GM23338 (cell line): ENCODE results near the gene GIGYF1. TPM values are rescaled to one million over a fixed set of nuclear protein-coding genes. Genes with fewer than 3 reads are reported as not detected.

Source experiments
- ATAC-seq: fragments of 200-7000 bp; cut with Tn5 transposase; 3 replicates; pipeline ENCODE4 v1.9.1; 2020
- DNase-seq: peaks from one replicate; pipeline ENCODE4 v3.0.0-alpha.2; 2015; ENCODE audit warnings: low spot score
- H2AFZ ChIP-seq: fragments of 200-600 bp; sonication (generic); 2 replicates; pipeline ENCODE4 v1.8.0; 2016; ENCODE audit warnings: antibody characterized with exemption, mild to moderate bottlenecking, moderate library complexity
- H3F3A ChIP-seq: fragments of 200-600 bp; sonication (generic); replicated peaks from 2 replicates; pipeline ENCODE4 v1.8.0; 2017; ENCODE audit warnings: antibody characterized with exemption, mixed run types, low read depth
- H3K27ac ChIP-seq: fragments of 200-600 bp; sonication (generic); 2 replicates; pipeline ENCODE4 v1.6.1; 2016; ENCODE audit warnings: low read depth
- H3K27me3 ChIP-seq: fragments of 200-600 bp; sonication (generic); 2 replicates; pipeline ENCODE4 v1.8.0; 2016; ENCODE audit warnings: mild to moderate bottlenecking, mixed run types, moderate library complexity; ENCODE audit not compliant: insufficient read depth
- H3K36me3 ChIP-seq: fragments of 200-600 bp; sonication (generic); 2 replicates; pipeline ENCODE4 v1.8.0; 2016; ENCODE audit warnings: mild to moderate bottlenecking; ENCODE audit not compliant: insufficient read depth
- H3K4me1 ChIP-seq: fragments of 200-600 bp; sonication (generic); 2 replicates; pipeline ENCODE4 v1.8.0; 2016; ENCODE audit warnings: mild to moderate bottlenecking, moderate library complexity; ENCODE audit not compliant: insufficient read depth
- H3K4me2 ChIP-seq: fragments of 200-600 bp; sonication (generic); 2 replicates; pipeline ENCODE4 v1.7.1; 2017; ENCODE audit warnings: mixed run types
- H3K4me3 ChIP-seq: fragments of 200-600 bp; sonication (generic); 2 replicates; pipeline ENCODE4 v1.6.1; 2016; ENCODE audit warnings: mixed run types
- H3K79me2 ChIP-seq: fragments of 200-600 bp; sonication (generic); replicated peaks from 2 replicates; pipeline ENCODE4 v1.8.0; 2017; ENCODE audit warnings: mild to moderate bottlenecking; ENCODE audit not compliant: insufficient read depth
- H3K9me2 ChIP-seq: fragments of 200-600 bp; sonication (generic); 2 replicates; pipeline ENCODE4 v1.8.0; 2017; ENCODE audit not compliant: insufficient read depth
- H4K20me1 ChIP-seq: fragments of 200-600 bp; sonication (generic); replicated peaks from 2 replicates; pipeline ENCODE4 v1.8.0; 2017; ENCODE audit warnings: mild to moderate bottlenecking; ENCODE audit not compliant: insufficient read depth
- H3K27ac Mint-ChIP-seq: 2 replicates; pipeline ENCODE4 v1.8.0; 2020; ENCODE audit warnings: inconsistent platforms, mild to moderate bottlenecking, moderate library complexity, mixed read lengths
- H3K27me3 Mint-ChIP-seq: 3 replicates; pipeline ENCODE4 v1.8.0; 2022; ENCODE audit warnings: low read depth, mild to moderate bottlenecking, moderate library complexity, mixed read lengths, inconsistent platforms; ENCODE audit not compliant: insufficient read depth, poor library complexity
- H3K36me3 Mint-ChIP-seq: 3 replicates; pipeline ENCODE4 v1.8.0; 2021; ENCODE audit warnings: low read depth, mild to moderate bottlenecking, inconsistent platforms, moderate library complexity, mixed read lengths
- H3K4me1 Mint-ChIP-seq: 3 replicates; pipeline ENCODE4 v1.8.0; 2020; ENCODE audit warnings: mild to moderate bottlenecking, inconsistent platforms, mixed read lengths
- H3K4me3 Mint-ChIP-seq: 3 replicates; pipeline ENCODE4 v1.8.0; 2021; ENCODE audit warnings: moderate library complexity, mild to moderate bottlenecking, inconsistent platforms, mixed read lengths
- H3K9me3 Mint-ChIP-seq: 3 replicates; pipeline ENCODE4 v1.8.0; 2020; ENCODE audit warnings: moderate library complexity, mild to moderate bottlenecking, inconsistent platforms, mixed read lengths
- CREB1 ChIP-seq: fragments of 250-450 bp; sonication (Bioruptor Pico); IDR thresholded peaks from 2 replicates; pipeline ENCODE4 v1.5.0; 2020; ENCODE audit warnings: low read depth, mild to moderate bottlenecking, moderate library complexity
- POLR2AphosphoS5 ChIP-seq: IDR thresholded peaks from 2 replicates; pipeline ENCODE4 v1.6.1; 2016; ENCODE audit warnings: antibody characterized with exemption, low read depth
- STAT1 ChIP-seq: IDR thresholded peaks from one replicate; pipeline ENCODE4 v1.6.1; 2016; ENCODE audit warnings: antibody characterized with exemption; ENCODE audit not compliant: unreplicated experiment
- polyA plus RNA-seq: library from polyadenylated mRNA; unstranded; fragments of >200 nt; fragmentation: Nextera tagmentation; extraction: Ambion mirVana; gene quantifications from 2 replicates; pipeline ENCODE4 v1.2.1, GENCODE V29; 2016
- total RNA-seq: library from RNA; depleted of rRNA; stranded (reverse); fragments of >200 nt; shearing (Covaris generic); gene quantifications from 2 replicates; pipeline ENCODE4 v1.2.3, GENCODE V29; 2014
- TF ChIP-seq, protein P1 (sequence below): fragments of 250-450 bp; sonication (Bioruptor Pico); IDR thresholded peaks from 2 replicates; pipeline ENCODE4 v1.5.0; 2020; ENCODE audit warnings: mild to moderate bottlenecking, moderate library complexity
- TF ChIP-seq, protein P2 (sequence below): IDR thresholded peaks from 2 replicates; pipeline ENCODE4 v1.6.1; 2016; ENCODE audit warnings: antibody characterized with exemption

The GIGYF1 gene
- total and polyA plus RNA-seq, 2 experiments from 2014 or later, result 40.4 to 69.8 TPM

GRCh38 chr7:100679129-100679926, 14.7 kb downstream of the GIGYF1 start (continued):
- TF ChIP-seq, protein P1, sequence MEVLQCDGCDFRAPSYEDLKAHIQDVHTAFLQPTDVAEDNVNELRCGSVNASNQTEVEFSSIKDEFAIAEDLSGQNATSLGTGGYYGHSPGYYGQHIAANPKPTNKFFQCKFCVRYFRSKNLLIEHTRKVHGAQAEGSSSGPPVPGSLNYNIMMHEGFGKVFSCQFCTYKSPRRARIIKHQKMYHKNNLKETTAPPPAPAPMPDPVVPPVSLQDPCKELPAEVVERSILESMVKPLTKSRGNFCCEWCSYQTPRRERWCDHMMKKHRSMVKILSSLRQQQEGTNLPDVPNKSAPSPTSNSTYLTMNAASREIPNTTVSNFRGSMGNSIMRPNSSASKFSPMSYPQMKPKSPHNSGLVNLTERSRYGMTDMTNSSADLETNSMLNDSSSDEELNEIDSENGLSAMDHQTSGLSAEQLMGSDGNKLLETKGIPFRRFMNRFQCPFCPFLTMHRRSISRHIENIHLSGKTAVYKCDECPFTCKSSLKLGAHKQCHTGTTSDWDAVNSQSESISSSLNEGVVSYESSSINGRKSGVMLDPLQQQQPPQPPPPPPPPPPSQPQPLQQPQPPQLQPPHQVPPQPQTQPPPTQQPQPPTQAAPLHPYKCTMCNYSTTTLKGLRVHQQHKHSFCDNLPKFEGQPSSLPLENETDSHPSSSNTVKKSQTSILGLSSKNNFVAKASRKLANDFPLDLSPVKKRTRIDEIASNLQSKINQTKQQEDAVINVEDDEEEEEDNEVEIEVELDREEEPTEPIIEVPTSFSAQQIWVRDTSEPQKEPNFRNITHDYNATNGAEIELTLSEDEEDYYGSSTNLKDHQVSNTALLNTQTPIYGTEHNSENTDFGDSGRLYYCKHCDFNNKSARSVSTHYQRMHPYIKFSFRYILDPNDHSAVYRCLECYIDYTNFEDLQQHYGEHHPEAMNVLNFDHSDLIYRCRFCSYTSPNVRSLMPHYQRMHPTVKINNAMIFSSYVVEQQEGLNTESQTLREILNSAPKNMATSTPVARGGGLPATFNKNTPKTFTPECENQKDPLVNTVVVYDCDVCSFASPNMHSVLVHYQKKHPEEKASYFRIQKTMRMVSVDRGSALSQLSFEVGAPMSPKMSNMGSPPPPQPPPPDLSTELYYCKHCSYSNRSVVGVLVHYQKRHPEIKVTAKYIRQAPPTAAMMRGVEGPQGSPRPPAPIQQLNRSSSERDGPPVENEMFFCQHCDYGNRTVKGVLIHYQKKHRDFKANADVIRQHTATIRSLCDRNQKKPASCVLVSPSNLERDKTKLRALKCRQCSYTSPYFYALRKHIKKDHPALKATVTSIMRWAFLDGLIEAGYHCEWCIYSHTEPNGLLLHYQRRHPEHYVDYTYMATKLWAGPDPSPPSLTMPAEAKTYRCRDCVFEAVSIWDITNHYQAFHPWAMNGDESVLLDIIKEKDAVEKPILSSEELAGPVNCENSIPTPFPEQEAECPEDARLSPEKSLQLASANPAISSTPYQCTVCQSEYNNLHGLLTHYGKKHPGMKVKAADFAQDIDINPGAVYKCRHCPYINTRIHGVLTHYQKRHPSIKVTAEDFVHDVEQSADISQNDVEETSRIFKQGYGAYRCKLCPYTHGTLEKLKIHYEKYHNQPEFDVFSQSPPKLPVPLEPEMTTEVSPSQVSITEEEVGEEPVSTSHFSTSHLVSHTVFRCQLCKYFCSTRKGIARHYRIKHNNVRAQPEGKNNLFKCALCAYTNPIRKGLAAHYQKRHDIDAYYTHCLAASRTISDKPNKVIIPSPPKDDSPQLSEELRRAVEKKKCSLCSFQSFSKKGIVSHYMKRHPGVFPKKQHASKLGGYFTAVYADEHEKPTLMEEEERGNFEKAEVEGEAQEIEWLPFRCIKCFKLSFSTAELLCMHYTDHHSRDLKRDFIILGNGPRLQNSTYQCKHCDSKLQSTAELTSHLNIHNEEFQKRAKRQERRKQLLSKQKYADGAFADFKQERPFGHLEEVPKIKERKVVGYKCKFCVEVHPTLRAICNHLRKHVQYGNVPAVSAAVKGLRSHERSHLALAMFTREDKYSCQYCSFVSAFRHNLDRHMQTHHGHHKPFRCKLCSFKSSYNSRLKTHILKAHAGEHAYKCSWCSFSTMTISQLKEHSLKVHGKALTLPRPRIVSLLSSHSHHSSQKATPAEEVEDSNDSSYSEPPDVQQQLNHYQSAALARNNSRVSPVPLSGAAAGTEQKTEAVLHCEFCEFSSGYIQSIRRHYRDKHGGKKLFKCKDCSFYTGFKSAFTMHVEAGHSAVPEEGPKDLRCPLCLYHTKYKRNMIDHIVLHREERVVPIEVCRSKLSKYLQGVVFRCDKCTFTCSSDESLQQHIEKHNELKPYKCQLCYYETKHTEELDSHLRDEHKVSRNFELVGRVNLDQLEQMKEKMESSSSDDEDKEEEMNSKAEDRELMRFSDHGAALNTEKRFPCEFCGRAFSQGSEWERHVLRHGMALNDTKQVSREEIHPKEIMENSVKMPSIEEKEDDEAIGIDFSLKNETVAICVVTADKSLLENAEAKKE (CRISPR knock-in tag), result no peak

GRCh38 chr7:100678291-100678984, 15.6 kb downstream of the GIGYF1 start:
- H3K4me2 ChIP-seq, result no peak overlapping the region
- Mint-ChIP-seq H3K4me3 (no peak overlapping the region), H3K36me3 (peaks cover 46% of the 10 kb centered on the region), H3K9me3 (no peaks in the 10 kb centered on the region), H3K4me1 (peaks cover 11% of the 10 kb centered on the region), H3K27ac (peak overlapping the region; percentile 37; the same call in 1 of the 2 replicates), H3K27me3 (peaks cover 19% of the 10 kb centered on the region)
- no peaks in the 10 kb centered on the region for H3K9me2 ChIP-seq
- no peaks in the 10 kb centered on the region; the same call in 1 of the 2 replicates for H4K20me1 ChIP-seq
- ATAC-seq (peak; percentile 2; the same call in 2 of the 3 replicates), DNase-seq (no peak)
- no peaks in the 10 kb centered on the region for H3K27me3 ChIP-seq
- H3K36me3 ChIP-seq, result no peaks in the 10 kb centered on the region; the same call in 1 of the 2 replicates
- H3K4me1 ChIP-seq, result peaks cover 11% of the 10 kb centered on the region
- H2AFZ ChIP-seq, result no peak overlapping the region
- TF ChIP-seq CREB1 (CRISPR knock-in tag) (no peak), STAT1 (no peak), POLR2AphosphoS5 (peak; percentile 12; the same call in 1 of the 2 replicates)
- TF ChIP-seq, protein P2, sequence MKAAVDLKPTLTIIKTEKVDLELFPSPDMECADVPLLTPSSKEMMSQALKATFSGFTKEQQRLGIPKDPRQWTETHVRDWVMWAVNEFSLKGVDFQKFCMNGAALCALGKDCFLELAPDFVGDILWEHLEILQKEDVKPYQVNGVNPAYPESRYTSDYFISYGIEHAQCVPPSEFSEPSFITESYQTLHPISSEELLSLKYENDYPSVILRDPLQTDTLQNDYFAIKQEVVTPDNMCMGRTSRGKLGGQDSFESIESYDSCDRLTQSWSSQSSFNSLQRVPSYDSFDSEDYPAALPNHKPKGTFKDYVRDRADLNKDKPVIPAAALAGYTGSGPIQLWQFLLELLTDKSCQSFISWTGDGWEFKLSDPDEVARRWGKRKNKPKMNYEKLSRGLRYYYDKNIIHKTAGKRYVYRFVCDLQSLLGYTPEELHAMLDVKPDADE, result no peak
- no peak overlapping the region for H3K4me3 ChIP-seq
- peaks cover 40% of the 10 kb centered on the region for H3F3A ChIP-seq
- H3K79me2 ChIP-seq, result no peaks in the 10 kb centered on the region
- H3K27ac ChIP-seq, result peak overlapping the region; percentile 39; the same call in 1 of the 2 replicates
